Ishikawa (cell line): Measurements from ENCODE around the gene SNAP29.

ENCODE experiments used
- CREB1 ChIP-seq: IDR thresholded peaks from 2 replicates; pipeline ENCODE4 v1.6.1; 2012; ENCODE audit warnings: low read depth
- EGR1 ChIP-seq: IDR thresholded peaks from 2 replicates; pipeline ENCODE4 v1.6.1; 2012
- EP300 ChIP-seq: IDR thresholded peaks from 2 replicates; pipeline ENCODE4 v1.6.1; 2012; ENCODE audit warnings: borderline replicate concordance
- MAX ChIP-seq: IDR thresholded peaks from 2 replicates; pipeline ENCODE4 v1.6.1; 2012
- REST ChIP-seq: IDR thresholded peaks from 2 replicates; pipeline ENCODE4 v1.6.1; 2012; ENCODE audit warnings: low read depth, mild to moderate bottlenecking
- TCF12 ChIP-seq: IDR thresholded peaks from 2 replicates; pipeline ENCODE4 v1.6.1; 2012; ENCODE audit warnings: low read depth
- TEAD4 ChIP-seq: IDR thresholded peaks from 2 replicates; pipeline ENCODE4 v1.6.1; 2012
- USF1 ChIP-seq: IDR thresholded peaks from 2 replicates; pipeline ENCODE4 v1.6.1; 2012
- YY1 ChIP-seq: IDR thresholded peaks from 2 replicates; pipeline ENCODE4 v1.6.1; 2012; ENCODE audit warnings: low read depth

GRCh38 chr22:20858615-20859416 is at the start of gene SNAP29, which contains the start of gene PI4KA:
- TF ChIP-seq USF1 = peak; percentile 99
- no peak for TF ChIP-seq TEAD4
- TF ChIP-seq YY1 = no peak
- TF ChIP-seq REST = no peak
- TF ChIP-seq TCF12 = no peak
- TF ChIP-seq EGR1 = no peak
- peak; percentile 49; the same call in 1 of the 2 replicates for TF ChIP-seq EP300
- TF ChIP-seq MAX = peak; percentile 80
- 0 out of 2 replicates have a peak, but pooled peaks have one; percentile 8 for TF ChIP-seq CREB1
